Measurements from ENCODE around the gene ATP1B2. TPM values are rescaled to one million over a fixed set of nuclear protein-coding genes. Genes with fewer than 3 reads are reported as not detected.
"Not testable (repeated sequence)": the region's sequence is repeated elsewhere in the genome, so short reads cannot be mapped to it uniquely, and the experiment has no call there.

ATP1B2 gene
- total RNA-seq, 1 donor from 2014 or later: 1.3 TPM

- peak; percentile 77 for DNase-seq (ENCODE audit: low spot score)
- ATAC-seq: peak; percentile 71
Observed at GRCh38 chr17:7633093-7633492, 17.6 kb upstream of the ATP1B2 start.

- DNase-seq (ENCODE audit: low spot score): no peak
- no peak for ATAC-seq
Observed at GRCh38 chr17:7634384-7634783, 16.3 kb upstream of the ATP1B2 start.

- no peak for DNase-seq (ENCODE audit: low spot score)
- ATAC-seq: no peak
Observed at GRCh38 chr17:7636163-7636562, 14.6 kb upstream of the ATP1B2 start.

- ATAC-seq (no peak), DNase-seq (ENCODE audit: low spot score) (no peak)
Observed at GRCh38 chr17:7640783-7641182, 9.9 kb upstream of the ATP1B2 start.

GRCh38 chr17:7641635-7642034 lies 9.1 kb upstream of the ATP1B2 start:
- not testable (repeated sequence) for ATAC-seq; DNase-seq (ENCODE audit: low spot score)

- ATAC-seq (no peak), DNase-seq (ENCODE audit: low spot score) (no peak)
Observed at GRCh38 chr17:7644775-7645174, 6.0 kb upstream of the ATP1B2 start.

- DNase-seq (ENCODE audit: low spot score) (no peak), ATAC-seq (no peak)
Observed at GRCh38 chr17:7646457-7646856, 4.3 kb upstream of the ATP1B2 start.

GRCh38 chr17:7647018-7647417 lies 3.7 kb upstream of the ATP1B2 start:
- DNase-seq (ENCODE audit: low spot score): no peak
- no peak for ATAC-seq

- DNase-seq (ENCODE audit: low spot score): no peak
- no peak for ATAC-seq
Observed at GRCh38 chr17:7651097-7651664, 455 bp downstream of the ATP1B2 start.

GRCh38 chr17:7651665-7652387 lies 1.1 kb downstream of the ATP1B2 start:
- ATAC-seq (peak; percentile 8), DNase-seq (ENCODE audit: low spot score) (no peak)

- no peak for DNase-seq (ENCODE audit: low spot score)
- ATAC-seq: no peak
Observed at GRCh38 chr17:7652388-7653356, 1.9 kb downstream of the ATP1B2 start.

GRCh38 chr17:7654832-7655540 lies 4.3 kb downstream of the ATP1B2 start:
- ATAC-seq (no peak), DNase-seq (ENCODE audit: low spot score) (no peak)

GRCh38 chr17:7655541-7655840 lies 4.8 kb downstream of the ATP1B2 start:
- no peak for DNase-seq (ENCODE audit: low spot score)

GRCh38 chr17:7656958-7657609 lies 6.4 kb downstream of the ATP1B2 start:
- DNase-seq (ENCODE audit: low spot score) (no peak), ATAC-seq (peak; percentile 20)

More at GRCh38 chr17:7655541-7655840, 4.8 kb downstream of the ATP1B2 start:
- ATAC-seq: no peak

- DNase-seq (ENCODE audit: low spot score): no peak
- ATAC-seq: no peak
Observed at GRCh38 chr17:7667656-7668406, 17.1 kb downstream of the ATP1B2 start.

GRCh38 chr17:7668482-7668881 lies 17.8 kb downstream of the ATP1B2 start:
- DNase-seq (ENCODE audit: low spot score): no peak
- ATAC-seq: no peak

GRCh38 chr17:7673239-7673638 lies 22.5 kb downstream of the ATP1B2 start:
- DNase-seq (ENCODE audit: low spot score) (no peak), ATAC-seq (no peak)

GRCh38 chr17:7674934-7675333 lies 24.2 kb downstream of the ATP1B2 start:
- ATAC-seq (no peak), DNase-seq (ENCODE audit: low spot score) (no peak)

GRCh38 chr17:7676533-7676932 lies 25.8 kb downstream of the ATP1B2 start:
- DNase-seq (ENCODE audit: low spot score) (no peak), ATAC-seq (no peak)
